Lower lobe of right lung (tissue), 2 donors: ENCODE results near the gene FRMD1. TPM values are rescaled to one million over a fixed set of nuclear protein-coding genes. Genes with fewer than 3 reads are reported as not detected.

Experiments
- ATAC-seq, 2 donors: fragments of 200-7000 bp; cut with Tn5 transposase; one replicate each; pipeline ENCODE4 v1.9.1; 2020 to 2022; ENCODE audit warnings: mild to moderate bottlenecking in 2 of 2, moderate library complexity in 2 of 2
- DNase-seq: peaks from one replicate; pipeline ENCODE4 v3.0.0-alpha.2; 2020
- H3K27ac ChIP-seq: fragments of 200-600 bp; one replicate; pipeline ENCODE4 v1.8.0; 2022
- H3K27me3 ChIP-seq: fragments of 200-600 bp; one replicate; pipeline ENCODE4 v1.8.0; 2022; ENCODE audit warnings: low read depth
- H3K36me3 ChIP-seq: fragments of 200-600 bp; one replicate; pipeline ENCODE4 v1.8.0; 2022; ENCODE audit warnings: mild to moderate bottlenecking
- H3K4me1 ChIP-seq: fragments of 200-600 bp; one replicate; pipeline ENCODE4 v1.8.0; 2022
- H3K4me3 ChIP-seq: fragments of 200-600 bp; one replicate; pipeline ENCODE4 v1.8.0; 2022; ENCODE audit warnings: mild to moderate bottlenecking
- H3K9me3 ChIP-seq: fragments of 200-600 bp; one replicate; pipeline ENCODE4 v1.8.0; 2022
- CTCF ChIP-seq: fragments of 200-600 bp; IDR thresholded peaks from one replicate; pipeline ENCODE4 v1.8.0; 2022; ENCODE audit warnings: antibody characterized with exemption, mild to moderate bottlenecking
- intact Hi-C: fragments of 100-400 bp; cut with DNase I; formaldehyde crosslinking; loops from one replicate; pipeline ENCODE4 v1.11.0; 2022
- total RNA-seq: library from RNA; stranded (reverse); fragmentation: NEBNext Ultra II Directional; extraction: Animal tissue kit (Norgen Biotek cat#: 25700); gene quantifications from one replicate; pipeline ENCODE4 v1.2.1, GENCODE V29; 2021
- donor health status: DM: no; HTN: yes; CAD: no; lungs with severe emphysema.

The FRMD1 gene
- total RNA-seq, 1 donor from 2014 or later = not detected

- DNase-seq (no peak), ATAC-seq (no peak)
- intact Hi-C loops = no loop called here
- Histone ChIP-seq H3K27ac (no peak overlapping the region), H3K36me3 (no peaks in the 10 kb centered on the region), H3K4me1 (no peaks in the 10 kb centered on the region), H3K4me3 (no peak overlapping the region), H3K9me3 (peaks cover 27% of the 10 kb centered on the region), H3K27me3 (no peaks in the 10 kb centered on the region)
- TF ChIP-seq CTCF = no peak
Measured at GRCh38 chr6:168014428-168014827, 64.6 kb downstream of the FRMD1 start.

GRCh38 chr6:168013250-168013915 is 65.6 kb downstream of the FRMD1 start:
- H3K36me3 ChIP-seq = no peaks in the 10 kb centered on the region
- H3K9me3 ChIP-seq = peaks cover 27% of the 10 kb centered on the region
- no peak overlapping the region for H3K27ac ChIP-seq
- no peaks in the 10 kb centered on the region for H3K27me3 ChIP-seq
- H3K4me3 ChIP-seq = no peak overlapping the region
- ATAC-seq = no peak
- DNase-seq = peak; percentile 20
- TF ChIP-seq CTCF = no peak
- H3K4me1 ChIP-seq = no peaks in the 10 kb centered on the region
- intact Hi-C loops = no loop called here

GRCh38 chr6:168012431-168013249 is 66.4 kb downstream of the FRMD1 start:
- no peak overlapping the region for H3K4me3 ChIP-seq
- H3K27ac ChIP-seq = no peak overlapping the region
- no peaks in the 10 kb centered on the region for H3K27me3 ChIP-seq
- ATAC-seq (no peak), DNase-seq (peak; percentile 27)
- no peaks in the 10 kb centered on the region for H3K36me3 ChIP-seq
- no peak for TF ChIP-seq CTCF
- H3K9me3 ChIP-seq = peaks cover 27% of the 10 kb centered on the region
- peaks cover 2% of the 10 kb centered on the region for H3K4me1 ChIP-seq
- intact Hi-C loops = no loop called here

GRCh38 chr6:168011291-168011690 is 67.7 kb downstream of the FRMD1 start:
- H3K4me3 ChIP-seq = no peak overlapping the region
- H3K27ac ChIP-seq = no peak overlapping the region
- H3K36me3 ChIP-seq = no peaks in the 10 kb centered on the region
- TF ChIP-seq CTCF = no peak
- no peaks in the 10 kb centered on the region for H3K27me3 ChIP-seq
- peaks cover 7% of the 10 kb centered on the region for H3K4me1 ChIP-seq
- no peak for DNase-seq
- no peak for ATAC-seq
- intact Hi-C loops = no loop called here
- H3K9me3 ChIP-seq = peaks cover 27% of the 10 kb centered on the region

GRCh38 chr6:168009331-168009730 is 69.7 kb downstream of the FRMD1 start:
- H3K9me3 ChIP-seq = peaks cover 27% of the 10 kb centered on the region
- no peak overlapping the region for H3K27ac ChIP-seq
- ATAC-seq = no peak
- no peak for TF ChIP-seq CTCF
- no peak overlapping the region for H3K4me3 ChIP-seq
- intact Hi-C loops = no loop called here
- H3K4me1 ChIP-seq = peaks cover 7% of the 10 kb centered on the region
- H3K36me3 ChIP-seq = no peaks in the 10 kb centered on the region
- no peaks in the 10 kb centered on the region for H3K27me3 ChIP-seq
- no peak for DNase-seq
